Measurements from ENCODE around the gene HMCN1.

The HMCN1 gene

GRCh38 chr1:186033847-186034271, 299.7 kb downstream of the HMCN1 start:
- no peak for DNase-seq (ENCODE audit: low read depth)

- DNase-seq (ENCODE audit: low read depth), result no peak
Measured at GRCh38 chr1:186042230-186042629, 308.0 kb downstream of the HMCN1 start.

GRCh38 chr1:186043296-186043695, 309.1 kb downstream of the HMCN1 start:
- no peak for DNase-seq (ENCODE audit: low read depth)

DNA sequence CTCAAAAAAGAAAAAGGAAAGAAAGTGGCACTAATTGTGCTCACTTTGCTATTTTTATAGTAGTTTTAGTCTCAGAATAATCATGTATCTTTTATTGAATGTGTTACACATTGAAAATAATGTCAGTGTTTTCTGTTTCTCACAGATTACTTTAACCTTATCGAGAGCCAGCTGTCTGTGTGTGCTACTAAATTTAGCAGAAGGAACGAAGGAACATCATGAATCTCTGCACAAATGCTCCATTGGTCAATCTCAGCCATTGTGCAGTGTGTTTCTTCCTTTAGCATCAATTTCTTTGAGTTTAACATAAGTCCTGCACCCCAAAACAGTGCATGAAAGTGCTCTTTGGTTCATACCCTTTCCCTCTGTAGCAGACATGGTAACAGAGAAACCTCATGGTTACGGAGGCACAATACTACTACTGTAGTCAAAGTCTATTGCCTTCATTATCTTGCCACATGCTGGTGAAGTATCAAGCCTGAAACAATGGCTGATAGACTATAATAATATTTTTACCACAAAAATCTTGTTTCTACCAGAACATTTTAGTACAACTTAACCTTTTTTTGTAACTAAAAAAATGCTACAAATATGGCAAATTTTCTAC, 310.0 kb downstream of the HMCN1 start:
- DNase-seq (ENCODE audit: low read depth), result no peak

GRCh38 chr1:186046437-186047211, 312.4 kb downstream of the HMCN1 start:
- no peak for DNase-seq (ENCODE audit: low read depth)

DNA sequence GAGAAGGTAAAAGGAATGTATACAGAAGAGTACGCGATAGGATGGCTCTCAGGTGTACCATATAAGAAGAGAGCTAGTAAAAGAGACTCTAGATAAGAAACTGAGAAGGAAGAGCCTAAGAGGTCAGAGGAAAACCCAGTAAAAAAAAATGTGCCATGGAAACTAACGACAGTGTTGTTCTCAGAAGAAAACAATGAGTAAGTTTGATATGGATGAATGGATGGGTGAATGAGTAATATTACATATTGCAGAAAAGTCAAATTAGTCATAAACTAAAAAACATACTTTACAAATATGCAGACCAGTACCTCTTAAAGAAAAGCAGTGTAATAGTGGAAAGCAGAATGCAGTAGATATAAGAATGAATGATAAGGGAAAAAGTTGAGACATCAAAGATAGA, 316.2 kb downstream of the HMCN1 start:
- no peak for DNase-seq (ENCODE audit: low read depth)

DNA sequence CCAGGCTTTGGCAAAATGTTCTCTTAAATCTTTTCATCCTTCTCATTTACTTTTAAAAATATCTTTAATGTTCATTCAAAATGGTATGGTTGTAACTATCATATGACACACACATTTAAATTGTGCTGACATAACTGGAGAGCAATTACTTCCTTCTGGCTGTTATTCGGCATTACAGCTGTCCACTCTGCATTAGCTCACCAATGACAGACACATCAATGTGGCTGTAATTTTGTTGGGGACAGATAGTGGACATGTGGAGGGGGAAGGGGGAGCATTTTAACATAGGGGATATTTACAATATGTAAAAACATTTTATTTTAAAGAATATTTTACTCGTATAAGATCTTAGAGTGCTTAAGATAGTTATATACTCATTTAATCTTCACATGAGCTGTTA, 319.8 kb downstream of the HMCN1 start:
- no peak for DNase-seq (ENCODE audit: low read depth)

- DNase-seq (ENCODE audit: low read depth), result no peak
Measured at GRCh38 chr1:186054932-186055331, 320.7 kb downstream of the HMCN1 start.

DNA sequence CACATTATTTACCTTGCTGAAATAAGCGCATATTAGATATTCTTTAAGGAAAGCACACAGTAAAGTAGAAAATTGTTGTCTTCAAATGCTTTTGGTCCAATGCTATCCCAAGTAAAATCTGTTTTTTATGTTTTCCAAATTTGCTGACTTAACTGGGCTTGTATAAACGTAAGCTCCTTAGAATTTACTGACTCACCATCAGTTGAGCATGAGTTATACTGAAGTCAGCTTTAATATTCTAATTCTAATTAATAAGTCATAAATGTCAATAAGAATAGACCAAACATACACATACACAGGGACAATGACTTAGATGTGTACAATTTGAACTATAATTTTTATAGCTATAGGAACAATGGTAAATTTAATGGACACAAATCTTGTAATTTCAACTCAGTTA, 321.7 kb downstream of the HMCN1 start:
- no peak for DNase-seq (ENCODE audit: low read depth)

- no peak for DNase-seq (ENCODE audit: low read depth)
Measured at GRCh38 chr1:186057086-186057485, 322.9 kb downstream of the HMCN1 start.

DNA sequence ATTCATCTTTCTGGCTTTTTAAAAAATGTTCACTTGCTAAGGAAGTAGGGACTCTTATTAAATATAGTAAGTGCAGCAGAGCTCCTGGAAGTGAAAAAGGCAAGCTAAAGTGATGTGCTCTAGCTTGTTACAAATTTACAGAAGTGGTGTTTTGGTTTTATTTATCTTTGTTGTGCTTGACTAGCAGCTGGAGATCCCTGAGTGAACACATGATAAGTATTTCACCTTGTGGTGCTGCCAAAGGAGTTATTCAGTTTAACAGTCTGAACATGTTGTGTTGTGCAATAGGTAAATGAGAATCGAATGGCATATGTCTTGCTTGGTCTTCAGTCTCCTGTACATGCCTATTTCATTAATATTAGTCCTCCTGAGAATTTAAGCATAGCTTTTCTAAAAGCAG, 325.1 kb downstream of the HMCN1 start:
- DNase-seq (ENCODE audit: low read depth), result no peak

- no peak for DNase-seq (ENCODE audit: low read depth)
Measured at GRCh38 chr1:186059752-186060151, 325.6 kb downstream of the HMCN1 start.

DNA sequence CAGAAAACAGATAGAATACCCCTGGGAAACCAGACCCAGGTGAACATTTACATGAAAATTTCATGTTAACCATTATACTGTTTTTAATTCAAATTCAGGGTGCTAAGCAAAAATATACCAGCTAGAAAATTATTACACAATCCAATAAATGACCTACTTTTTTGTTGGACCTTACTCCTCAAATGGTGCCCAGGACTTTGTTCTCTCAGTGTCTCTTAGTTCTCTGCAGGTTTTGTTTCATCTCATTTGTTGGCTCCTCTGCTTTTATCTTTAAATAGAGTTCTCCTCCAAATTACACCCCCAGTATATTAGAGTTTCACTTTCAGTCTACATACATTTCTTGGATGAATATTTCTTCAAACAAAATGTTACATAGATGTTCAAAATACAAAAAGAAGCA, 326.0 kb downstream of the HMCN1 start:
- no peak for DNase-seq (ENCODE audit: low read depth)

- no peak for DNase-seq (ENCODE audit: low read depth)
Measured at GRCh38 chr1:186063091-186063657, 329.0 kb downstream of the HMCN1 start.

GRCh38 chr1:186066411-186066810, 332.2 kb downstream of the HMCN1 start:
- no peak for DNase-seq (ENCODE audit: low read depth)

- no peak for DNase-seq (ENCODE audit: low read depth)
Measured at GRCh38 chr1:186073697-186074096, 339.5 kb downstream of the HMCN1 start.

- DNase-seq (ENCODE audit: low read depth), result no peak
Measured at GRCh38 chr1:186076006-186076405, 341.8 kb downstream of the HMCN1 start.

GRCh38 chr1:186078245-186078644, 344.1 kb downstream of the HMCN1 start:
- DNase-seq (ENCODE audit: low read depth), result no peak

- DNase-seq (ENCODE audit: low read depth), result no peak
Measured at GRCh38 chr1:186079084-186079684, 345.0 kb downstream of the HMCN1 start.

DNA sequence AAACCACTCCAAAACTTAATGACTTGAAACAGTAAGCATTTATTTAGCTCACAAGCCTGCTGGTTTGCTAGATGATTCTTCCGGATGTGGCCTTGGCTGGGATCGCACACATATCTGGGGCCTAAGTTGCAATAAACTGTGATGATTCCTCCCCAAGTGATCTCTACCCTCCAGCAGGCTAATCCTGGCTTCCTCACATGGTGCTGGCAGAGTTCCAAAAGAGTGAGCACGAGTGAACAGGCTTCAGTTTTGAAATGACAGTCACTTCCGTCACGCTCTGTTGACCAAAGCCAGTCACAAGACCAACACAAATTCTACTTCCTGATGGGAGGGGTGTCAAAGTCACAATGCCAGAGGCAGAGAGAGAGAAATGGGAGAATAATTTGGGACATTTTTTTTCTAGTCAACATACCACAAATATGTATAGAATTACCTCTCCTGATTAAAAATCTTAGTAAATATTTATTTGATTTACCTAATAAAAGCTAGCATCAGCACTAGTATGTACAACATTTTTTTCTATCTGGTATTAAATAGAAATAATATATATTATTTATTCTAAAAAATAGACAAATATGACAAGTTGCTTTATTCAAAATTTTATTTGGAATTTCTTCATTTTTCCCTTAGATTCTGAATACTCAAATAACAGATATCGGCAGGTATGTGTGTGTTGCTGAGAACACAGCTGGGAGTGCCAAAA, 348.2 kb downstream of the HMCN1 start:
- DNase-seq (ENCODE audit: low read depth), result no peak

DNA sequence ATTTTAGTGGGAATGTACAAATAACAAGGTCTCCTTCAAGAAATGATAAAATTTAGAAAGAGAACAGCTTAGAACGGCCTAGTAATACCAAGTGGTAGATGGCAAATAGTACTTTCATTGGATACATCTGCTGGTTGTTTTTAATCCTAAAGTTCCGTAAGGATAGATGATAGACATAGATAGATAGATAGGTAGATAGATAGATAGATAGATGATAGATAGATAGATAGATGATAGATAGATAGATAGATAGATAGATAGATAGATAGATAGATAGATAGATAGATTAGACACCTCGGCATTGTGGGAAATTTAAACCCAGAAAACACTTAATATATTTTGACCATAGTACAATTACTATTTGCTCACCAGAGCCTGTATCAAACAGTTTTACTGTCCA, 352.4 kb downstream of the HMCN1 start:
- DNase-seq (ENCODE audit: low read depth), result no peak

DNA sequence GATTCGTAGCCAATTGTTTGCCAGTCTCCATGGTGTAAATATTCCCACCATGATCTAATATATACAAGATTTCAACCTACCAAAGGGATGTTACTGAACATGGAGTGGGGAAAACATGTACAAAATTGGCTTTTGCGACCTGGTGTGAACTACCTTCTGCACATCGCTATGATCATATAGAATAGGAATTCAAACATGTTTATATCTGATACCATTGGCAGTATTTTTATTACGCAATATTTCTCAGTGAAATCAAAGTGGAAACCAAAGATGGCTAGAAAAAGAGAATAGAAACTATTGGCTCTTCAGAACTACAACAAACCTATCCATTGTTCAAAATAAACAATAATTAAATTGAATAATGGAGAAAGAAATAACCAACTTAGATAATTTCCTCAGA, 355.7 kb downstream of the HMCN1 start:
- no peak for DNase-seq (ENCODE audit: low read depth)

Measured in activated T-helper 1 cell treated with Interleukin-2 at 50 U/mL for 16 hours (primary cell).